HG03159 (cell line): Measurements from ENCODE around the gene CCDC12.

Source experiments
- ATAC-seq: cut with Tn5 transposase; IDR thresholded peaks from one replicate; pipeline ENCODE4 v1.9.1; 2021; ENCODE audit warnings: mild to moderate bottlenecking, moderate library complexity; ENCODE audit not compliant: unreplicated experiment

CCDC12 gene

DNA sequence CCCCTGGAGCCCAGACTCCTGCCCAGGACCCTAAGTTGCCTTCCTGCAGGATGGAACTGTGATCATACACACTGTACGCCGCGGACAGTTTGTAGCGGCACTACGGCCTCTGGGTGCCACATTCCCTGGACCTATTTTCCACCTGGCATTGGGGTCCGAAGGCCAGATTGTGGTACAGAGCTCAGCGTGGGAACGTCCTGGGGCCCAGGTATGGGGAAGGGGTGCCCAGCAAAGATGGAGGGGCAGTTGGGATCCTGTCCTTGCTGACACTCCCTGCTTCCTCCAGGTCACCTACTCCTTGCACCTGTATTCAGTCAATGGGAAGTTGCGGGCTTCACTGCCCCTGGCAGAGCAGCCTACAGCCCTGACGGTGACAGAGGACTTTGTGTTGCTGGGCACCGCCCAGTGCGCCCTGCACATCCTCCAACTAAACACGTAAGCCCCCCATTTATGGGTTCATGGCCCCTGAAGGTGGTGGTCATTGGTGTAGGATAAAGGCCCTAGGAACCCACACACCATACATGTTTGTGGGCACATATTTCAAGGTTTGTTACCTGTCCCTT lies 31.8 kb upstream of the CCDC12 start:
- no peak for ATAC-seq

DNA sequence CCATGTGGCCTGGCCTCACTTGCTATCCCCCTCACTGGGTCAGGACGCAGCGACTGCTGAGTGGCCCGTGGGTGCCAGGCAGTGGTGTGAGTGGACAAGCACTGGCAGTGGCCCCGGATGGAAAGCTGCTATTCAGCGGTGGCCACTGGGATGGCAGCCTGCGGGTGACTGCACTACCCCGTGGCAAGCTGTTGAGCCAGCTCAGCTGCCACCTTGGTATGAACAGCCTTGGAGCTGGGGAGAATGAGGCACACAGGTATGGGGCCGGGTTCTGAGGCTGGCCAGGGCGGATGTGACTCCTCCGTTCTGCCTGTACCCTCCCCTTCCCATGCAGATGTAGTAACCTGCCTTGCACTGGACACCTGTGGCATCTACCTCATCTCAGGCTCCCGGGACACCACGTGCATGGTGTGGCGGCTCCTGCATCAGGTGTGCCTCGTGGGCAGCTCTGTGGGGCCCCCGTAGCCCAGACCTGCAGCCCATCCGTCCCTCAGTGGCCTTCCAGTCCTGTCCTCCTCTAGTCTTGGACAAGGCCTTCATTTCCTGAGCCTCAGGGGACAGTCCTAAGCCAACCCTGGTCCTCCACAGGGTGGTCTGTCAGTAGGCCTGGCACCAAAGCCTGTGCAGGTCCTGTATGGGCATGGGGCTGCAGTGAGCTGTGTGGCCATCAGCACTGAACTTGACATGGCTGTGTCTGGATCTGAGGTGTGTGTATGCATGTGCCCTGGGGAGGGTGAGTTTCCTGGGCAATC lies 31.1 kb upstream of the CCDC12 start:
- ATAC-seq = no peak

DNA sequence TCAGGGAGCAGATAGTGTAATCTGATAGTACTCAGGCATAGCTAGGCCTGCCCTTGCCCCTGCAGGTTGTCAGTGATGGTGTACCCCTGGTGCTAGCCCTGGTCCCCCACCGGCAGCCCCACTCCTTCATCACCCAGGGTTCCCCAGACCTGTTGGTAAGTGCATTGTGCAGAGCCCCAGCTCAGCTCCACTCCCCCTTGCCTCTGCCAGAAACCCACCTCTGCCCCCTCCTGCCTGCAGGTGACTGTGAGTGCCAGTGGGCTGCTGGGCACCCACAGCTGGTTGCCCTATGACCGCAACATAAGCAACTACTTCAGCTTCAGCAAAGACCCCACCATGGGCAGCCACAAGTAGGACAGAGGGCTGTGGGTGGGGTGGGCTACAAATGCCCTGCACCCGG lies 30.5 kb upstream of the CCDC12 start:
- ATAC-seq = no peak

DNA sequence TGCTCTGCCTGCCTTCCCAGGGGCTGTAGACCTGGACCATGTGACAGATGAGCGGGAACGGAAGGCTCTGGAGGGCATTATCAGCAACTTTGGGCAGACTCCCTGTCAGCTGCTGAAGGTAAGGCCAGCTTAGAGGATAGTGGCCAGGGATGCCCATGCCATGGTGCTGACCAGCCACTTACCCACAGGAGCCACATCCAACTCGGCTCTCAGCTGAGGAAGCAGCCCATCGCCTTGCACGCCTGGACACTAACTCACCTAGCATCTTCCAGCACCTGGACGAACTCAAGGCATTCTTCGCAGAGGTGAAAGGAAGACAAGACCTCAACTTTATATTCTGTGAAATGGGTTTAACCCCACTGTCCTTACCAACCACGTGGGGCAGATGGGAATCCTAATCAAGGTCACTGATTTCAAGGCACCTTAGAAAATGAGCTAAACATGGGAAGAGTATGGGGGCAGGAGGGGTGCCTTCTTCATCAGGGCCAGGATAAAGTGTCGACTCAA lies 29.7 kb upstream of the CCDC12 start:
- ATAC-seq = no peak

DNA sequence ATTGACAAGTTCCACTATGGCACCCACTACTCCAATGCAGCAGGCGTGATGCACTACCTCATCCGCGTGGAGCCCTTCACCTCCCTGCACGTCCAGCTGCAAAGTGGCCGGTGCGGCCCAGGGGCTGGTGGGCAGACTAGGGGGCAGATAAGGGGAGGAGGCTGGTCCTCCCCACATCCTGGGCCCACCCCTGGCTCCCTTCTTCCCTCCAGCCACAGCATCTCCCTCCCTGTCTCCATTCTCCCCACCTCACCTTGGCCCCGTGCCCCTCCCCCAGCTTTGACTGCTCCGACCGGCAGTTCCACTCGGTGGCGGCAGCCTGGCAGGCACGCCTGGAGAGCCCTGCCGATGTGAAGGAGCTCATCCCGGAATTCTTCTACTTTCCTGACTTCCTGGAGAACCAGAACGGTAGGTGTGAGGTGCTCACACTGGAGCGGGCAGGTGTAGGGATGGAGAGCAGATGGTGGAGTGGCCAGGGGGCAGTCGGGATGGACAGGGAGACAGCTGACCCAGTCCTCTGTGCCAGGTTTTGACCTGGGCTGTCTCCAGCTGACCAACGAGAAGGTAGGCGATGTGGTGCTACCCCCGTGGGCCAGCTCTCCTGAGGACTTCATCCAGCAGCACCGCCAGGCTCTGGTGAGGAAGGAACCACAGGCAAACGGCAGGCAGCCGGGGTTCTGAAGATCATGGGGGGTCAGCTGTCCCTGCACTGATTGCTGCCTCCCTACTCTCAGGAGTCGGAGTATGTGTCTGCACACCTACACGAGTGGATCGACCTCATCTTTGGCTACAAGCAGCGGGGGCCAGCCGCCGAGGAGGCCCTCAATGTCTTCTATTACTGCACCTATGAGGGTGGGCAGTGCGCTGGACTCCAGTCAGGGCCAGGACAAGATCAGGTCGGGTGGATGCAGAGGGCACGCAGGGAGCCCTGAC lies 28.9 kb upstream of the CCDC12 start:
- no peak for ATAC-seq

DNA sequence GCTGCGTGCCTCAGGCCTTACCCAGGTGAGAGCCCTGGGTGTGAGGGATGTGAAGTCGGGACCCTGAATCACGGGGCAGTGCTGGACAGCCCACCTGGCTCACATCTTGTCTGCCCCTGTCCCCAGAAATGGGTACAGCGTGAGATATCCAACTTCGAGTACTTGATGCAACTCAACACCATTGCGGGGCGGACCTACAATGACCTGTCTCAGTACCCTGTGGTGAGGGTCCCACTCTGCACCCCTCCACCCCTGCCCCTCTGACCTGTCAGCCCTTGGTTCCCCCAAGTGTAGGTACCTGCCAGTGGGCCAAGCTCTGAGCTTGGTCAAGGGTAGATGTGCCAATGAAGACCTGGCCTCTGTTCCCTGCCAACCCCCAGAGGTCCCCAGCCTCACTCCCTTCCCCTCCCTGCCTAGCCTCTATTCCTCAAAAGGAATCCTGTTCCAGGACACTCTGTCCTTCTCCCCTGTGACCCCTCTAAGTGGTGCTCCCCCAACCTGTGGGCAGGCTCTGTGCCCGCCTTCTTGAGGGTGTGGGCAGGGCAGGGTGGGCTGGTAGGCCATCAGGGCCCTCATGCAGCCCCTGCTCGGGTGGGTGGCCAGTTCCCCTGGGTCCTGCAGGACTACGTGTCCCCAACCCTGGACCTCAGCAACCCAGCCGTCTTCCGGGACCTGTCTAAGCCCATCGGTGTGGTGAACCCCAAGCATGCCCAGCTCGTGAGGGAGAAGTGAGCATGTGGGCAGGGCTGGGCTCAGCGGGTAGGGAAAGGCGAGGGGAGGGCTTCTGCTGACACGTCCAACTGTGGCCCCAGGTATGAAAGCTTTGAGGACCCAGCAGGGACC lies 28.0 kb upstream of the CCDC12 start:
- no peak for ATAC-seq

DNA sequence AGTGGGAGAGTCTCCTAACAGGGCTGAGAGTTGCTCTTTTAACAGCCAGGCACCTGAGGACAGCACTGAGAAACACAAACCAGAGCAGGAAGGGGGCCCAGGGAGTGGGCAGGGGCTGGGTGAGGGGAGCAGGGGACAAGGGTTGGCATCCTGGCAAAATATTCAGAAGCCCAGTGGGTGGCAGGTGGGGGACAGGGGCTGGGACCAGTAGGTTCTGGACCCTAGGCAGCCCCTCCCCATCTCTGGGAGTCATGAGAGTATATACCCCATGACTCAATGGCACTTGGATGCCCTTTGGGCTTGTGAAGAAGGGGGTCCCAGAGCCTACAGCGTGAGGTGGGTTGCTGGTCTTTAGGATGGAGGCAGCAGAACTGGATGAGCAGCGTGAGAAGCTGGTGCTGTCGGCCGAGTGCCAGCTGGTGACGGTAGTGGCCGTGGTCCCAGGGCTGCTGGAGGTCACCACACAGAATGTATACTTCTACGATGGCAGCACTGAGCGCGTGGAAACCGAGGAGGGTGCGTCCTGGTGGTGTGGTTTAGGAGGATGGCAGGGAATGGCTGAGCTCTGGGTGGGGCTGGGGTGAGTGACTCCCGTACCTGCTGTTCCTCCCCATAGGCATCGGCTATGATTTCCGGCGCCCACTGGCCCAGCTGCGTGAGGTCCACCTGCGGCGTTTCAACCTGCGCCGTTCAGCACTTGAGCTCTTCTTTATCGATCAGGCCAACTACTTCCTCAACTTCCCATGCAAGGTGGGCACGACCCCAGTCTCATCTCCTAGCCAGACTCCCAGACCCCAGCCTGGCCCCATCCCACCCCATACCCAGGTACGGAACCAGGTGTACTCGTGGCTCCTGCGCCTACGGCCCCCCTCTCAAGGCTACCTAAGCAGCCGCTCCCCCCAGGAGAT lies 27.2 kb upstream of the CCDC12 start:
- no peak for ATAC-seq

DNA sequence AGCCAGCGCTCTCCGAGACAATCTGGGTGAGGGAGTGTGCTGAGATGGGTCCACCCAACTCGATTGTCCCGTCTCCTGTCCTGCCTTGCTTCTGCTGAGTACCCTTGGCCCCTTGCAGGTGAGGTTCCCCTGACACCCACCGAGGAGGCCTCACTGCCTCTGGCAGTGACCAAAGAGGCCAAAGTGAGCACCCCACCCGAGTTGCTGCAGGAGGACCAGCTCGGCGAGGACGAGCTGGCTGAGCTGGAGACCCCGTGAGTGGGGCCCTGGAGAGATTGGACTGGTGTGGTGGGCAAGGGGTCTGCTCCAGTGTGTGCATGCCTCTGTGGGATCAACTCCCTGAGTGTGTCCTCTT lies 26.5 kb upstream of the CCDC12 start:
- no peak for ATAC-seq

DNA sequence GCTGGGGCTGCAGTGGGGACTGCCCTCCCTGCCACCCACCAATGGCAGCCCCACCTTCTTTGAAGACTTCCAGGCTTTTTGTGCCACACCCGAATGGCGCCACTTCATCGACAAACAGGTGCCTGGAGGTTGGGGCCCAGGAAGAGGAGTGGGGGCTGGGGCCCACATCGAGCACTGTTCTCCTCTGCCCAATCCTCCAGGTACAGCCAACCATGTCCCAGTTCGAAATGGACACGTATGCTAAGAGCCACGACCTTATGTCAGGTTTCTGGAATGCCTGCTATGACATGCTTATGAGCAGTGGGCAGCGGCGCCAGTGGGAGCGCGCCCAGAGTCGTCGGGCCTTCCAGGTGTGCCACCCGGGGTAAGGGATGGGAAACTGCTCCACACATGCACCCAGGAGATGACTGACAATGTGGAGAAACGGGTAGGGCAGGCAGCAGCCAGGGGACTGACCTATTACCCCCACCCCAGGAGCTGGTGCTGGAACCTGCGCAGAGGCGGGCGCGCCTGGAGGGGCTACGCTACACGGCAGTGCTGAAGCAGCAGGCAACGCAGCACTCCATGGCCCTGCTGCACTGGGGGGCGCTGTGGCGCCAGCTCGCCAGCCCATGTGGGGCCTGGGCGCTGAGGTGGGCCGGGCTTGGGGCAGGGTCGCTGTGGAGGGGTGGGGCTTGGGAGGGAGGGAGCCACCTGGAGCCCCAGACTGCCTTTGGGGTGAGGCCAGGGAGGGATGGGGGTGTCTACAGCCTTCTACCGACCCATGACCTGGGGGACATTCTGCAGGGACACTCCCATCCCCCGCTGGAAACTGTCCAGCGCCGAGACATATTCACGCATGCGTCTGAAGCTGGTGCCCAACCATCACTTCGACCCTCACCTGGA lies 25.9 kb upstream of the CCDC12 start:
- no peak for ATAC-seq

DNA sequence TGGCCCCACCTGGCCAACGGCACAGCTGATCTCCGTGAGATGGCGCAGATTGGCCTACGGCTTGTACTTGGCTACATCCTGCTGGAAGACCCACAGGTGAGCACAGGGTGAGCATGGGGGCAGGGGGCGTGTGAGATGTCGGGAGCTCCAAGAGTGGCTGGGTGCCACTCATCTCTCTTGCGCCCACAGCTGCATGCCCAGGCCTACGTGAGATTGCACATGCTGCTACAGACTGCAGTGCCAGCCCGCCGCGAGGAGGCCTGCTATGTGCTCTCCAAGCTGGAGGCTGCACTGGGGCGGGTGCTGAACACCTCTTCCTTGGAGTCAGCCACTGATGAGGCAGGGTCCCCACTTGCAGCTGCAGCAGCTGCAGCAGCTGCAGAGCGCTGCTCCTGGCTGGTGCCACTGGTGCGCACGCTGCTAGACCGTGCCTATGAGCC lies 25.2 kb upstream of the CCDC12 start:
- no peak for ATAC-seq

DNA sequence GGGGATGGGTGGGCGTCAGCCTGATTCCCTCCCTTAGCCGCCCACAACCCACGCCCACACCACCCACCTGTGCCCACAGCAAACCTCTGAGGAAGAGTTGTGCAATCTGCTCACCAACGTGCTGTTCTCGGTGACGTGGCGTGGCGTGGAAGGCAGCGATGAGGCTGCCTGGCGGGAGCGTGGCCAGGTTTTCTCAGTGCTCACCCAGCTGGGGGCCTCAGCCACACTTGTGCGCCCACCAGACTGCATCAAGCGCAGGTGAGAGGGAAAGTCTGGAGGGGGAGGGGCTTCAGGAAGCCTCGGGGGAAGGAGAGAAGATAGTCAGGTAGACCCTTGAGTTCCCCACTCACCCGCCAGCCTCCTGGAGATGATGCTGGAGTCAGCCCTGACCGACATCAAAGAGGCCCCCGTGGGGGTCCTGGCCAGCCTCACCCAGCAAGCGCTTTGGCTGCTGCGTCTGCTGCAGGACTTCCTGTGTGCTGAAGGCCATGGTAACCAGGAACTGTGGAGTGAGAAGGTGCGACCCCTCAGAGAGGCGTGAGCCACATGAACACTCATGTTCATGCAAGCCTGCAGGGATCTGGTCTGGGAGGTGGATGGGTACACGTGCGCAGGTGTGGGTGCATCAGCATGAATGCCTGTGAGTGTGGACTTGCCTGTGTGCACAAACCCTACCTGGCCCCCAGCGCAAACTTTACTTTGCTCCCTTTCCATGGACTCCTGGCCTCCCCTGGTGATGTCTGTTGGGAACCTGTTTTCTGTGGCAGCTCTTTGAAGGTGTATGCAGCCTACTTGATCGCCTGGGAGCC lies 24.6 kb upstream of the CCDC12 start:
- no peak for ATAC-seq

DNA sequence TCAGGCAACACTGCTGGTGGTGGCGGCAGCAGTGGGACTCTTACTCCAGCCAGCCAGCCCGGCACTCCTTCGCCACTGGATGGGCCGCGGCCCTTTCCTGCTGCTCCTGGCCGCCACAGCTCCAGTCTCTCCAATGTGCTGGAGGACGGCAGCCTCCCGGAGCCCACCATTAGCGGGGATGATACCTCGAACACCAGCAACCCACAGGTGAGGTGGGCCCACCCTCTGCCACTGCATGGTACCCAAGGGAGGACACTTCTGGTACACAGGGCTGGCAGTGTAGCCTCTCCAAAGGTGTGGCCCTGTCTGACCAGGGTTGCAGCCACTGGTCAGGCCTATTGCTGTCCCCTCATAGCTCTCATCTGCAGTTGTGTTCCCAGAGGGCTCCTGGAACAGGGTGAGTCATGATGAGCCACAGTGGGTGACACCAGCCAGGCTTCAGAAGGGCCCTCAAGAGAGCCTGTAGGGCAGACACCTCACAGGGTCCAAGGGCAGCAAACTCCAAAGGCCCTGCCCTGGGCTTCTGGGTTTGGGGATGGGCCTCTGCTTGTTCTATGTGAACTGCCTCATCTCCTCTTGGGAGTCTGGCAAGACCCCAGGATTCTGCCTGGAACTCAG lies 23.8 kb upstream of the CCDC12 start:
- ATAC-seq = no peak

DNA sequence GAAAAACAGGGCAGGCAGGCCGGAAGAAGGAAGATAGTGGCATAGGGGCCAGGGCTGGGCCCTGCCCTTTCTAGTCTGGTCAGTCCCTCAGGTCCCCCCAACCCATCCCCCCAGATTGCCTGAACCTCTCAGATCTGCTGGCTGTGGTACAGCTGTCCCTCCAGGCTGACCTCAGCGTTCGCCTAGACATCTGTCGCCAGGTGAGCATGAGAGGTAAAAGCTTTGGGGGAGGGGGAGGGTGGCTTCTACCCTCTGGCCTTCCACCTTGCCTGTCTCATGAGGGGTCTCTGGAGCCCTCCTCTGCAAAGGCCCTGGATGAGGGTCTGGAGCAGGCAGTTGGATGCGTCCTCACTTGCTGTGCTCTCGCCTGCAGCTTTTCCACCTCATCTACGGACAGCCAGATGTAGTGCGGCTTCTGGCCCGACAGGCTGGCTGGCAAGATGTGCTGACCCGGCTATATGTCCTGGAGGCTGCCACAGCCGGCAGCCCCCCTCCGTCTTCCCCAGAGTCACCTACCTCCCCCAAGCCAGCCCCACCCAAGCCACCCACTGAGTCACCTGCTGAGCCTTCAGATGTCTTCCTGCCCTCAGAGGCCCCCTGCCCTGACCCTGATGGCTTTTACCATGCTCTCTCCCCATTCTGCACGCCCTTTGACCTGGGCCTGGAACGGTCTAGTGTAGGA lies 23.1 kb upstream of the CCDC12 start:
- no peak for ATAC-seq

DNA sequence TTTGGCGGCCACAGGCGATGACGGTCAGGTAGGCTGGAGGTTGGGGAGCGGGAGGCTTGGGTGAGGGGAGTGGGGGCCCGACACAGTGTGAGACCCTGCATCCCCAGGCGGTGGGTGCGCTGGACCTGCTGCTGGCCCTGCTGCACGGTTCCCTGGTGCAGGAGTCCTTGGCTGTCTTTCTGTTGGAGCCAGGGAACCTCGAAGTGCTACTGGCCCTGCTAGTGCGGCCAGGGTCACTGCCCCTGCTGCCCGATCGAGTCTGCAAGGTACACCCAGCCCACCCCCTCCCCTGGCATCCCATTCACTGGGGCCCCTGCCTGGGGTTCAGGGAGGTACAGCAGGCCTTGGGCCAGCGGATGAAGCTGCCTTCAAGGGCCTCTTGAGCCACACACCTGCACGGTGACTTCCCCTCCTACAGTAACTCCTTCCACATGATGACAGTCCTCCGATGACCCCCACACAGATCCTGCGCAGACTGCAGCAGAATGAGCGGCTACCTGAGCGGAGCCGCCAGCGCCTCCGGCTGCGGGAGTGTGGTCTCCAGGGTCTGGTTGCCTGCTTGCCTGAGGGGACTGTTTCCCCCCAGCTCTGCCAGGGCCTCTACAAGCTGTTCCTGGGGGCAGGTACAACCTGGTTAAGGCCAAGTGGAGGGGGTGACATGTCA lies 22.4 kb upstream of the CCDC12 start:
- no peak for ATAC-seq

DNA sequence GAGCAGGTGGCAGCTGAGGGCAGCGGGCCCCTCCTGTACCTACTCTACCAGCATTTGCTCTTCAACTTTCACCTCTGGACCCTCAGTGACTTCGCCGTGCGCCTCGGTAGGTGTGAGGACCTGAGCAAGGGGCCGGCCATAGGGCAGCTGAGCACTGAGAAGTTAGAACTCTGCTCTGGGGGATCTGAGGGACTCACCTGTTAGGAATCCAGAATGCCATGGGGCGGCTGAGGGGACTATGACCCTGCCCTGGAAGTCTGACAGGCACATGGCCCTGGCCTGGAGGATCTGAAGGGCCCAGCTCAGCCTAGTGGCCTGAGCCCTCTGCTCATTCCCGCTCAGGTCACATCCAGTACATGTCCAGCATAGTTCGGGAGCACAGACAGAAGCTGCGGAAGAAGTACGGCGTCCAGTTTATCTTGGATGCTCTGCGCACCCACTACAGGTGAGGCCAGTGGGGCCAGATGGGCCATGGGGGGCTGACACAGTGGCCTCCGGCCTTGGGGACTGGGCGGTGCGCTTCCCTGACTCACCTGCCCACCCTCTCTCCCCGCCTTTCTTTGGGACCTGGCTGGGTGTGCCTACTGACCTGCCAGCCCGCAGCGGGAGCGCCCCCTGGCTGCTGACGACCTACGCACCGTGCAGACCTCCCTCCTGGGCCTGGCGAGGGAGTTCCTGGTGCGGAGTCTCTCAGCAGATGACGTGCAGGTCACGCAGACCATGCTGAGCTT lies 21.7 kb upstream of the CCDC12 start:
- ATAC-seq = no peak
